Hepatocyte (in vitro differentiated cells): ENCODE data around the gene STK39.

Experiments used
- CTCF ChIP-seq: fragments of 200-600 bp; sonication (generic); IDR thresholded peaks from 2 replicates; pipeline ENCODE4 v1.5.1; 2016; ENCODE audit warnings: antibody characterized with exemption, mild to moderate bottlenecking; ENCODE audit not compliant: poor library complexity
- EZH2 ChIP-seq: fragments of 200-600 bp; sonication (generic); IDR thresholded peaks from 2 replicates; pipeline ENCODE4 v1.6.1; 2016; ENCODE audit warnings: antibody characterized with exemption, mild to moderate bottlenecking, borderline replicate concordance
- EZH2phosphoT487 ChIP-seq: fragments of 200-600 bp; sonication (generic); IDR thresholded peaks from one replicate; pipeline ENCODE4 v1.6.1; 2018; ENCODE audit warnings: antibody characterized with exemption, mild to moderate bottlenecking, low read depth, moderate library complexity; ENCODE audit not compliant: unreplicated experiment, severe bottlenecking

GRCh38 chr2:168294409-168294808 is 47.0 kb upstream of the STK39 start:
- TF ChIP-seq CTCF, result no peak
- no peak for TF ChIP-seq EZH2
- no peak for TF ChIP-seq EZH2phosphoT487
